Measurements from ENCODE around the gene DPT.

Gene DPT

DNA sequence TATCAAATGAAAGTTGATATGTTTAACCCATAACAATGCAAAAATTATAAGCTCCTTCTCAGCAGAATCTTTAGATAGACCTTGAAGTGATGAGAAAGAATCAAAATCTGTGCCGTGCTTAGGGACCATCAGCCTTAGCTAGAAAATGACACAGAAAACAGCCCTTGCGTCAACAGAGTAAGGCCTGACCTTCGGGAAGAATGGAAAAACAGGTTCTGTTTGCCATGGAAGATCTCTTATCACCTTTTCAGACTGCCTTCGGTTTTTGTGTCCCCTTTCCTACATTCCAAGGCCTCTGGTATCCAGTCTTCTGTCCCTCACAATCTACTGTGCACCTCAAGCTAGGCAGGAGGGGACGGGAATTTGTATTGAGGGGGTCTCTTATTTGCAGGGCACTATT, 37.6 kb upstream of the DPT start:
- H3K4me3 ChIP-seq (ENCODE audit: low read depth, low read length) = no peak overlapping the region
- TF ChIP-seq CTCF (IDR thresholded peaks at IDR 0.05; ENCODE audit: low read depth, low read length) = no peak

- no peak for TF ChIP-seq CTCF (IDR thresholded peaks at IDR 0.05; ENCODE audit: low read depth, low read length)
Observed at GRCh38 chr1:168763031-168763430, 34.0 kb upstream of the DPT start.

GRCh38 chr1:168762473-168762872, 33.5 kb upstream of the DPT start:
- TF ChIP-seq CTCF (IDR thresholded peaks at IDR 0.05; ENCODE audit: low read depth, low read length) = no peak
- no peak overlapping the region for H3K4me3 ChIP-seq (ENCODE audit: low read depth, low read length)

More at GRCh38 chr1:168763031-168763430, 34.0 kb upstream of the DPT start:
- no peak overlapping the region for H3K4me3 ChIP-seq (ENCODE audit: low read depth, low read length)

- no peak overlapping the region for H3K4me3 ChIP-seq (ENCODE audit: low read depth, low read length)
- TF ChIP-seq CTCF (IDR thresholded peaks at IDR 0.05; ENCODE audit: low read depth, low read length) = no peak
Observed at GRCh38 chr1:168760781-168761180, 31.8 kb upstream of the DPT start.

GRCh38 chr1:168760241-168760640, 31.2 kb upstream of the DPT start:
- H3K4me3 ChIP-seq (ENCODE audit: low read depth, low read length) = no peak overlapping the region
- TF ChIP-seq CTCF (IDR thresholded peaks at IDR 0.05; ENCODE audit: low read depth, low read length) = no peak

GRCh38 chr1:168759077-168759476, 30.1 kb upstream of the DPT start:
- H3K4me3 ChIP-seq (ENCODE audit: low read depth, low read length) = no peak overlapping the region
- no peak for TF ChIP-seq CTCF (IDR thresholded peaks at IDR 0.05; ENCODE audit: low read depth, low read length)

GRCh38 chr1:168758503-168758902, 29.5 kb upstream of the DPT start:
- H3K4me3 ChIP-seq (ENCODE audit: low read depth, low read length) = no peak overlapping the region
- TF ChIP-seq CTCF (IDR thresholded peaks at IDR 0.05; ENCODE audit: low read depth, low read length) = no peak
